Ovary (tissue), 3 donors: ENCODE results near the gene C13orf46.

Experiments
- EP300 ChIP-seq: sonication (generic); formaldehyde crosslinking; IDR thresholded peaks from one replicate; pipeline ENCODE4 v1.6.1; 2017; ENCODE audit warnings: antibody characterized with exemption
- POLR2A ChIP-seq: fragments of 450-650 bp; IDR thresholded peaks from one replicate; pipeline ENCODE4 v1.6.1; 2017; ENCODE audit warnings: antibody characterized with exemption, mild to moderate bottlenecking, moderate library complexity
- TF ChIP-seq, protein P1 (sequence below), 3 donors: fragments of 450-650 bp in 2 of 3; fragments of 200-600 bp in 1 of 3; IDR thresholded peaks; one replicate each; pipeline versions ENCODE4 v1.5.1 to v1.8.0; 2016 to 2022; ENCODE audit warnings: antibody characterized with exemption in 3 of 3, mild to moderate bottlenecking in 1 of 3
- donor health status: DM: no; HTN: no; CAD: no.

- TF ChIP-seq, protein P1, sequence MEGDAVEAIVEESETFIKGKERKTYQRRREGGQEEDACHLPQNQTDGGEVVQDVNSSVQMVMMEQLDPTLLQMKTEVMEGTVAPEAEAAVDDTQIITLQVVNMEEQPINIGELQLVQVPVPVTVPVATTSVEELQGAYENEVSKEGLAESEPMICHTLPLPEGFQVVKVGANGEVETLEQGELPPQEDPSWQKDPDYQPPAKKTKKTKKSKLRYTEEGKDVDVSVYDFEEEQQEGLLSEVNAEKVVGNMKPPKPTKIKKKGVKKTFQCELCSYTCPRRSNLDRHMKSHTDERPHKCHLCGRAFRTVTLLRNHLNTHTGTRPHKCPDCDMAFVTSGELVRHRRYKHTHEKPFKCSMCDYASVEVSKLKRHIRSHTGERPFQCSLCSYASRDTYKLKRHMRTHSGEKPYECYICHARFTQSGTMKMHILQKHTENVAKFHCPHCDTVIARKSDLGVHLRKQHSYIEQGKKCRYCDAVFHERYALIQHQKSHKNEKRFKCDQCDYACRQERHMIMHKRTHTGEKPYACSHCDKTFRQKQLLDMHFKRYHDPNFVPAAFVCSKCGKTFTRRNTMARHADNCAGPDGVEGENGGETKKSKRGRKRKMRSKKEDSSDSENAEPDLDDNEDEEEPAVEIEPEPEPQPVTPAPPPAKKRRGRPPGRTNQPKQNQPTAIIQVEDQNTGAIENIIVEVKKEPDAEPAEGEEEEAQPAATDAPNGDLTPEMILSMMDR (IDR thresholded peaks at IDR 0.05) = no peak
- no peak for TF ChIP-seq EP300
- TF ChIP-seq POLR2A = no peak
These were observed 58.0 kb downstream of the C13orf46 start for GRCh38 chr13:113915786-113916329.
